ENCODE measurements around the gene HBM.
"Not testable (repeated sequence)": the region's sequence is repeated elsewhere in the genome, so short reads cannot be mapped to it uniquely, and the experiment has no call there.

HBM gene

GRCh38 chr16:149024-149660, 16.6 kb upstream of the HBM start:
- DNase-seq: no peak

GRCh38 chr16:152141-153128, 13.3 kb upstream of the HBM start, which contains the start of gene HBZ:
HBZ (plus strand) TSS chr16:152644; CDS start chr16:152910, 266 bp downstream.
- DNase-seq: no peak

- not testable (repeated sequence) for DNase-seq
Measured at GRCh38 chr16:153129-153521, 12.7 kb upstream of the HBM start.

GRCh38 chr16:153550-154216, 12.1 kb upstream of the HBM start:
- DNase-seq: not testable (repeated sequence)

- DNase-seq: no peak
Measured at GRCh38 chr16:154217-155030, 11.4 kb upstream of the HBM start.

- no peak for DNase-seq
Measured at GRCh38 chr16:155031-155398, 10.8 kb upstream of the HBM start.

- no peak for DNase-seq
Measured at GRCh38 chr16:159136-159849, 6.5 kb upstream of the HBM start.

GRCh38 chr16:160242-160641, 5.5 kb upstream of the HBM start:
- DNase-seq: not testable (repeated sequence)

GRCh38 chr16:160691-161190, 5.0 kb upstream of the HBM start:
- DNase-seq: no peak

GRCh38 chr16:162271-162991, 3.3 kb upstream of the HBM start:
- no peak for DNase-seq

GRCh38 chr16:163139-163538, 2.6 kb upstream of the HBM start:
- DNase-seq: not testable (repeated sequence)

- not testable (repeated sequence) for DNase-seq
Measured at GRCh38 chr16:163696-164095, 2.1 kb upstream of the HBM start.

- not testable (repeated sequence) for DNase-seq
Measured at GRCh38 chr16:164134-164823, 1.5 kb upstream of the HBM start.

GRCh38 chr16:164827-165538, 795 bp upstream of the HBM start:
- no peak for DNase-seq

- DNase-seq: no peak
Measured at GRCh38 chr16:166375-167121, 770 bp downstream of the HBM start.

- DNase-seq: no peak
Measured at GRCh38 chr16:167122-167690, 1.4 kb downstream of the HBM start.

GRCh38 chr16:168424-168823, 2.6 kb downstream of the HBM start:
- DNase-seq: peak; percentile 23

GRCh38 chr16:169014-169413, 3.2 kb downstream of the HBM start:
- DNase-seq: no peak

- not testable (repeated sequence) for DNase-seq
Measured at GRCh38 chr16:170088-170507, 4.3 kb downstream of the HBM start.

Measured in NCI-H1105 (cell line).